ENCODE measurements around the gene HIGD1C. TPM values are rescaled to one million over a fixed set of nuclear protein-coding genes. Genes with fewer than 3 reads are reported as not detected.

HIGD1C gene
- total RNA-seq, 1 experiment from 2014 or later, result not detected

DNA sequence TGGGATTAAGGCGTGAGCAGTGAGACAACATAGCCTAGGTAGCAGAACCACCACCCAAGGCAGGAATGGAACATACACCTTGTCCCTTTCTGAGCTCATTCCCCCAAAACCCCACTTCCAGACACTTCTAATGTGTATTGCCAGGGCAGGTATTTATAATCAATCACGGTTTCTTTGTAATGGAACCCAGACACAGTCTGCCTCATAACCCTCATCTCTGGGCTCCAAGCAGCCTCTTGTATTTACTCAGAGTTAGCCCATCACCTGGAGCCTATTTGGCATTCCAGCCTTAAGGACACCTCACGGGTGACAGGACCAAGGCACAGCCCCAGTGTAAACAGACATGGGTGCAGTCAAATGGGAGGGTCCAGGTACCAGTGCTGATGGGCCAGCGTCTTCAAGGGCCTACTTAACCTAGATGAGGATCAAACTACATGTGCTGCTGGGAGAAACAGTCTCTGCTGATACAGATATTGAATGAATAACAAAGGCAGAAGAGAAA lies 2.5 kb upstream of the HIGD1C start (continued):
- TF ChIP-seq GABPB1 (CRISPR knock-in tag; IDR thresholded peaks at IDR 0.05) (no peak), PRRX2 (CRISPR knock-in tag; IDR thresholded peaks at IDR 0.05) (no peak)
- TF ChIP-seq, protein P1, sequence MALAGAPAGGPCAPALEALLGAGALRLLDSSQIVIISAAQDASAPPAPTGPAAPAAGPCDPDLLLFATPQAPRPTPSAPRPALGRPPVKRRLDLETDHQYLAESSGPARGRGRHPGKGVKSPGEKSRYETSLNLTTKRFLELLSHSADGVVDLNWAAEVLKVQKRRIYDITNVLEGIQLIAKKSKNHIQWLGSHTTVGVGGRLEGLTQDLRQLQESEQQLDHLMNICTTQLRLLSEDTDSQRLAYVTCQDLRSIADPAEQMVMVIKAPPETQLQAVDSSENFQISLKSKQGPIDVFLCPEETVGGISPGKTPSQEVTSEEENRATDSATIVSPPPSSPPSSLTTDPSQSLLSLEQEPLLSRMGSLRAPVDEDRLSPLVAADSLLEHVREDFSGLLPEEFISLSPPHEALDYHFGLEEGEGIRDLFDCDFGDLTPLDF (CRISPR knock-in tag; IDR thresholded peaks at IDR 0.05), result no peak
- TF ChIP-seq, protein P2, sequence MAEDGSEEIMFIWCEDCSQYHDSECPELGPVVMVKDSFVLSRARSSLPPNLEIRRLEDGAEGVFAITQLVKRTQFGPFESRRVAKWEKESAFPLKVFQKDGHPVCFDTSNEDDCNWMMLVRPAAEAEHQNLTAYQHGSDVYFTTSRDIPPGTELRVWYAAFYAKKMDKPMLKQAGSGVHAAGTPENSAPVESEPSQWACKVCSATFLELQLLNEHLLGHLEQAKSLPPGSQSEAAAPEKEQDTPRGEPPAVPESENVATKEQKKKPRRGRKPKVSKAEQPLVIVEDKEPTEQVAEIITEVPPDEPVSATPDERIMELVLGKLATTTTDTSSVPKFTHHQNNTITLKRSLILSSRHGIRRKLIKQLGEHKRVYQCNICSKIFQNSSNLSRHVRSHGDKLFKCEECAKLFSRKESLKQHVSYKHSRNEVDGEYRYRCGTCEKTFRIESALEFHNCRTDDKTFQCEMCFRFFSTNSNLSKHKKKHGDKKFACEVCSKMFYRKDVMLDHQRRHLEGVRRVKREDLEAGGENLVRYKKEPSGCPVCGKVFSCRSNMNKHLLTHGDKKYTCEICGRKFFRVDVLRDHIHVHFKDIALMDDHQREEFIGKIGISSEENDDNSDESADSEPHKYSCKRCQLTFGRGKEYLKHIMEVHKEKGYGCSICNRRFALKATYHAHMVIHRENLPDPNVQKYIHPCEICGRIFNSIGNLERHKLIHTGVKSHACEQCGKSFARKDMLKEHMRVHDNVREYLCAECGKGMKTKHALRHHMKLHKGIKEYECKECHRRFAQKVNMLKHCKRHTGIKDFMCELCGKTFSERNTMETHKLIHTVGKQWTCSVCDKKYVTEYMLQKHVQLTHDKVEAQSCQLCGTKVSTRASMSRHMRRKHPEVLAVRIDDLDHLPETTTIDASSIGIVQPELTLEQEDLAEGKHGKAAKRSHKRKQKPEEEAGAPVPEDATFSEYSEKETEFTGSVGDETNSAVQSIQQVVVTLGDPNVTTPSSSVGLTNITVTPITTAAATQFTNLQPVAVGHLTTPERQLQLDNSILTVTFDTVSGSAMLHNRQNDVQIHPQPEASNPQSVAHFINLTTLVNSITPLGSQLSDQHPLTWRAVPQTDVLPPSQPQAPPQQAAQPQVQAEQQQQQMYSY (CRISPR knock-in tag; IDR thresholded peaks at IDR 0.05), result no peak

DNA sequence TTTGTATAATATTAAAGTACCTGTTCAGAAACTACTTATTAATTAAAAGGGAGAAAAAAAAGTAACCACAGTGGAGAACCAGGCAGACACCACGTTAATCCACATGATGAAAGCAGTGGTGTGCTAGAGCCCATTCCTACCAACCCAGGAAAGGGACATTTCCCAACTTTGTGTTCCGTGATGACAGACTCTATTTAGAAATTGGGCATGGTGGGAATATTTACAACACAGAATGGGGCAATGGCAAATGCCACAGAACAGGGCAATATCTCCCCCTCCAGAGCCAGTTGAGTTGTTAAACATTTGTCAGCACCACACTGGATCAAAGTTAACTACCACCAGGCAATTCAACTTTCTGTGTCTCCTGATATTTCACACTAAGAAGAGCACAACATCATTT lies 1.2 kb upstream of the HIGD1C start:
- ATAC-seq (no peak), DNase-seq (ENCODE audit: low spot score) (no peak)
- Mint-ChIP-seq H3K27ac (no peak overlapping the region), H3K36me3 (no peaks in the 10 kb centered on the region), H3K4me3 (no peak overlapping the region), H3K27me3 (ENCODE audit: low read depth) (no peaks in the 10 kb centered on the region), H3K4me1 (0 out of 2 replicates have a peak, but pooled peaks cover 14% of the 10 kb centered on the region), H3K9me3 (peaks cover 13% of the 10 kb centered on the region)
- CTCF ChIA-PET, result no interaction called here
- TF ChIP-seq GRHL2 (CRISPR knock-in tag; IDR thresholded peaks at IDR 0.05; ENCODE audit: insufficient replicate concordance, severe bottlenecking), result no peak
- no peak for TF ChIP-seq FOXJ3 (CRISPR knock-in tag; IDR thresholded peaks at IDR 0.05; ENCODE audit: borderline replicate concordance)
- TF ChIP-seq ELF4 (CRISPR knock-in tag; IDR thresholded peaks at IDR 0.05; ENCODE audit: low read depth), result no peak
- TF ChIP-seq NR3C1 (CRISPR knock-in tag; conservative IDR thresholded peaks at IDR 0.05; ENCODE audit: low read depth), result no peak
- no peak for TF ChIP-seq NR2C2 (CRISPR knock-in tag; IDR thresholded peaks at IDR 0.05)
- no peak for TF ChIP-seq MXD4 (CRISPR knock-in tag; IDR thresholded peaks at IDR 0.05; ENCODE audit: borderline replicate concordance)
- TF ChIP-seq, protein P3, sequence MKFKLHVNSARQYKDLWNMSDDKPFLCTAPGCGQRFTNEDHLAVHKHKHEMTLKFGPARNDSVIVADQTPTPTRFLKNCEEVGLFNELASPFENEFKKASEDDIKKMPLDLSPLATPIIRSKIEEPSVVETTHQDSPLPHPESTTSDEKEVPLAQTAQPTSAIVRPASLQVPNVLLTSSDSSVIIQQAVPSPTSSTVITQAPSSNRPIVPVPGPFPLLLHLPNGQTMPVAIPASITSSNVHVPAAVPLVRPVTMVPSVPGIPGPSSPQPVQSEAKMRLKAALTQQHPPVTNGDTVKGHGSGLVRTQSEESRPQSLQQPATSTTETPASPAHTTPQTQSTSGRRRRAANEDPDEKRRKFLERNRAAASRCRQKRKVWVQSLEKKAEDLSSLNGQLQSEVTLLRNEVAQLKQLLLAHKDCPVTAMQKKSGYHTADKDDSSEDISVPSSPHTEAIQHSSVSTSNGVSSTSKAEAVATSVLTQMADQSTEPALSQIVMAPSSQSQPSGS (CRISPR knock-in tag; IDR thresholded peaks at IDR 0.05; ENCODE audit: borderline replicate concordance, low read depth), result no peak
- no peak for TF ChIP-seq RELA (CRISPR knock-in tag; IDR thresholded peaks at IDR 0.05; ENCODE audit: borderline replicate concordance)
- no peak for TF ChIP-seq GABPB1 (CRISPR knock-in tag; IDR thresholded peaks at IDR 0.05)
- TF ChIP-seq ZNF423 (CRISPR knock-in tag; IDR thresholded peaks at IDR 0.05), result no peak
- TF ChIP-seq CBFB (CRISPR knock-in tag; IDR thresholded peaks at IDR 0.05; ENCODE audit: low read depth), result no peak
- TF ChIP-seq NR1H2 (CRISPR knock-in tag; IDR thresholded peaks at IDR 0.05), result no peak
- TF ChIP-seq, protein P4, sequence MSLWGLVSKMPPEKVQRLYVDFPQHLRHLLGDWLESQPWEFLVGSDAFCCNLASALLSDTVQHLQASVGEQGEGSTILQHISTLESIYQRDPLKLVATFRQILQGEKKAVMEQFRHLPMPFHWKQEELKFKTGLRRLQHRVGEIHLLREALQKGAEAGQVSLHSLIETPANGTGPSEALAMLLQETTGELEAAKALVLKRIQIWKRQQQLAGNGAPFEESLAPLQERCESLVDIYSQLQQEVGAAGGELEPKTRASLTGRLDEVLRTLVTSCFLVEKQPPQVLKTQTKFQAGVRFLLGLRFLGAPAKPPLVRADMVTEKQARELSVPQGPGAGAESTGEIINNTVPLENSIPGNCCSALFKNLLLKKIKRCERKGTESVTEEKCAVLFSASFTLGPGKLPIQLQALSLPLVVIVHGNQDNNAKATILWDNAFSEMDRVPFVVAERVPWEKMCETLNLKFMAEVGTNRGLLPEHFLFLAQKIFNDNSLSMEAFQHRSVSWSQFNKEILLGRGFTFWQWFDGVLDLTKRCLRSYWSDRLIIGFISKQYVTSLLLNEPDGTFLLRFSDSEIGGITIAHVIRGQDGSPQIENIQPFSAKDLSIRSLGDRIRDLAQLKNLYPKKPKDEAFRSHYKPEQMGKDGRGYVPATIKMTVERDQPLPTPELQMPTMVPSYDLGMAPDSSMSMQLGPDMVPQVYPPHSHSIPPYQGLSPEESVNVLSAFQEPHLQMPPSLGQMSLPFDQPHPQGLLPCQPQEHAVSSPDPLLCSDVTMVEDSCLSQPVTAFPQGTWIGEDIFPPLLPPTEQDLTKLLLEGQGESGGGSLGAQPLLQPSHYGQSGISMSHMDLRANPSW (CRISPR knock-in tag; conservative IDR thresholded peaks at IDR 0.05; ENCODE audit: low read depth), result no peak
- TF ChIP-seq, protein P5, sequence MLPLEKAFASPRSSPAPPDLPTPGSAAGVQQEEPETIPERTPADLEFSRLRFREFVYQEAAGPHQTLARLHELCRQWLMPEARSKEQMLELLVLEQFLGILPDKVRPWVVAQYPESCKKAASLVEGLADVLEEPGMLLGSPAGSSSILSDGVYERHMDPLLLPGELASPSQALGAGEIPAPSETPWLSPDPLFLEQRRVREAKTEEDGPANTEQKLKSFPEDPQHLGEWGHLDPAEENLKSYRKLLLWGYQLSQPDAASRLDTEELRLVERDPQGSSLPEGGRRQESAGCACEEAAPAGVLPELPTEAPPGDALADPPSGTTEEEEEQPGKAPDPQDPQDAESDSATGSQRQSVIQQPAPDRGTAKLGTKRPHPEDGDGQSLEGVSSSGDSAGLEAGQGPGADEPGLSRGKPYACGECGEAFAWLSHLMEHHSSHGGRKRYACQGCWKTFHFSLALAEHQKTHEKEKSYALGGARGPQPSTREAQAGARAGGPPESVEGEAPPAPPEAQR (CRISPR knock-in tag; IDR thresholded peaks at IDR 0.05), result no peak
- TF ChIP-seq, protein P2 (CRISPR knock-in tag; IDR thresholded peaks at IDR 0.05), result no peak
- TF ChIP-seq, protein P6, sequence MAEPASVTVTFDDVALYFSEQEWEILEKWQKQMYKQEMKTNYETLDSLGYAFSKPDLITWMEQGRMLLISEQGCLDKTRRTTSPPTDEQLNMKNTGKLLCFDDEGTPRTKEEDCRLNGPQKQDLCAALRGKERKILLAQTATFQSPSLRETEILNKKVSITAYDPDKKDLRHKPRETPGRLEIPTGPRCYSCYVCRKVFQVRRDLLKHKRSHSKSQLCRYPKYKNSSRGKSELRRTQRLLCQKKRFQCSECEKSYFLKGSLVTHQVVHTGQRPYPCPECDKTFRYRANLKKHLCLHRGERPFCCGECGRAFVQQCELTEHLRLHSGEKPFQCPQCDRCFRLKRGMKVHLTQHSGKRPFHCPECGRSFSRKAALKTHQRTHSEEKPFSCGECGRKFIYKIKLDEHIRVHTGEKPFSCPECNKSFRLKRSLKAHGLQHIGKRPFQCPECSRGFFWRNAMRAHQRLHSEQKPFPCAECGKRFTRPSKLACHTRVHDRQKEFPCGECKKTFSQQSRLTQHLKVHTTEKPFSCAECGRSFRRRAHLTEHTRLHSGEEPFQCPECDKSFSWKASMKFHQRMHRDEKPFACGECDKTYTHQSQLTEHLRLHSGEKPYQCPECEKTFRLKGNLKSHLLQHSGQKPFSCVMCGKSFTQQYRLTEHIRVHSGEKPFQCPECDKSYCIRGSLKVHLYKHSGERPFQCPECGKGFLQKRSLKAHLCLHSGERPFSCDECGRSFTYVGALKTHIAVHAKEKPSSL (CRISPR knock-in tag; conservative IDR thresholded peaks at IDR 0.05), result no peak
- TF ChIP-seq NFYB (CRISPR knock-in tag; conservative IDR thresholded peaks at IDR 0.05; ENCODE audit: low read depth), result no peak
- no peak for TF ChIP-seq PRRX2 (CRISPR knock-in tag; IDR thresholded peaks at IDR 0.05)
- POLR2A ChIA-PET, result no interaction called here

Measured in WTC11 (cell line).